ENCODE measurements around the gene CREB3.

DNA sequence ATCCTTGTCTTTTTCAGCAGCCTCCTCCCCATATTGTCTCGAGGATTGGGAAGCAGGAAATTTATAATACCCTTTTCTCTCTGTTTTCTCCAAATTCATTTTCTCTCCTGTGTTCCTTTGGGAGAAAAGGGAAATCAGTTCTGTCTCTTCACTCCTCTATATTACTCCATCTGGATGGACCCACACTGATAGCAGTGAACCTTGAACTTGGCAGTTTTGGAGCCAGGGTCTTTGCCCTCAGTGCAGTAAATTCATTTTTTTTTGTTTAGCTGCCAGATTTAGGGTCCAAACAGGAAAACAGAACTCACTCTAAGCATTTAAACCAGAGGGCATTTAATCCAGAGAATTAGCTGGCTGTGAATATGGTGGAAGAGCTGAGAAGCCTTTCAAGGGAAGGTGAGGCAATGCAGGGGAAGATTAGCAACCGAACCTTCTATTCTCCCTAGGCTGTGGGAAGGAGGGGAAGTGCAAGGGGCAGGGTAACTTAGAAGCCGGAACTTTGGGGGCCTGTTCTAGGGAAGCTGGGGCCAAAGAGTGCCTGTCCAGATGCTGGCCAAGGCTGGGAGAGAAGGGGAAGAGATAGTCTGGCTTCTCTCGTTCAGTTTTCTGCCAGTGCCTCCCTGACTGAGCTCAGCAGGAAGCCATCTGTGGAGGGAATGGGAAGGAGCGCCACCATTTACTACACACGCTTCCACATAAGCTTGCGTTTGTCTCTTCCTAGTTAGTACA lies 42.6 kb downstream of the CREB3 start:
- TF ChIP-seq, protein P1, sequence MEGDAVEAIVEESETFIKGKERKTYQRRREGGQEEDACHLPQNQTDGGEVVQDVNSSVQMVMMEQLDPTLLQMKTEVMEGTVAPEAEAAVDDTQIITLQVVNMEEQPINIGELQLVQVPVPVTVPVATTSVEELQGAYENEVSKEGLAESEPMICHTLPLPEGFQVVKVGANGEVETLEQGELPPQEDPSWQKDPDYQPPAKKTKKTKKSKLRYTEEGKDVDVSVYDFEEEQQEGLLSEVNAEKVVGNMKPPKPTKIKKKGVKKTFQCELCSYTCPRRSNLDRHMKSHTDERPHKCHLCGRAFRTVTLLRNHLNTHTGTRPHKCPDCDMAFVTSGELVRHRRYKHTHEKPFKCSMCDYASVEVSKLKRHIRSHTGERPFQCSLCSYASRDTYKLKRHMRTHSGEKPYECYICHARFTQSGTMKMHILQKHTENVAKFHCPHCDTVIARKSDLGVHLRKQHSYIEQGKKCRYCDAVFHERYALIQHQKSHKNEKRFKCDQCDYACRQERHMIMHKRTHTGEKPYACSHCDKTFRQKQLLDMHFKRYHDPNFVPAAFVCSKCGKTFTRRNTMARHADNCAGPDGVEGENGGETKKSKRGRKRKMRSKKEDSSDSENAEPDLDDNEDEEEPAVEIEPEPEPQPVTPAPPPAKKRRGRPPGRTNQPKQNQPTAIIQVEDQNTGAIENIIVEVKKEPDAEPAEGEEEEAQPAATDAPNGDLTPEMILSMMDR (conservative IDR thresholded peaks at IDR 0.05; ENCODE audit: low read depth in 2 of 2) = no peak
- TF ChIP-seq STAT1 (IDR thresholded peaks at IDR 0.05; ENCODE audit: unreplicated experiment) = no peak
- no peak for TF ChIP-seq EZH2 (IDR thresholded peaks at IDR 0.05; ENCODE audit: low read depth, unreplicated experiment)
- no peak for TF ChIP-seq POLR2AphosphoS5 (IDR thresholded peaks at IDR 0.05; ENCODE audit: low read depth)
- TF ChIP-seq, protein P2, sequence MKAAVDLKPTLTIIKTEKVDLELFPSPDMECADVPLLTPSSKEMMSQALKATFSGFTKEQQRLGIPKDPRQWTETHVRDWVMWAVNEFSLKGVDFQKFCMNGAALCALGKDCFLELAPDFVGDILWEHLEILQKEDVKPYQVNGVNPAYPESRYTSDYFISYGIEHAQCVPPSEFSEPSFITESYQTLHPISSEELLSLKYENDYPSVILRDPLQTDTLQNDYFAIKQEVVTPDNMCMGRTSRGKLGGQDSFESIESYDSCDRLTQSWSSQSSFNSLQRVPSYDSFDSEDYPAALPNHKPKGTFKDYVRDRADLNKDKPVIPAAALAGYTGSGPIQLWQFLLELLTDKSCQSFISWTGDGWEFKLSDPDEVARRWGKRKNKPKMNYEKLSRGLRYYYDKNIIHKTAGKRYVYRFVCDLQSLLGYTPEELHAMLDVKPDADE (IDR thresholded peaks at IDR 0.05) = no peak
- no peak for TF ChIP-seq NANOG (IDR thresholded peaks at IDR 0.05; ENCODE audit: borderline replicate concordance)
- TF ChIP-seq JUNB (IDR thresholded peaks at IDR 0.05; ENCODE audit: unreplicated experiment) = no peak
- TF ChIP-seq, protein P3, sequence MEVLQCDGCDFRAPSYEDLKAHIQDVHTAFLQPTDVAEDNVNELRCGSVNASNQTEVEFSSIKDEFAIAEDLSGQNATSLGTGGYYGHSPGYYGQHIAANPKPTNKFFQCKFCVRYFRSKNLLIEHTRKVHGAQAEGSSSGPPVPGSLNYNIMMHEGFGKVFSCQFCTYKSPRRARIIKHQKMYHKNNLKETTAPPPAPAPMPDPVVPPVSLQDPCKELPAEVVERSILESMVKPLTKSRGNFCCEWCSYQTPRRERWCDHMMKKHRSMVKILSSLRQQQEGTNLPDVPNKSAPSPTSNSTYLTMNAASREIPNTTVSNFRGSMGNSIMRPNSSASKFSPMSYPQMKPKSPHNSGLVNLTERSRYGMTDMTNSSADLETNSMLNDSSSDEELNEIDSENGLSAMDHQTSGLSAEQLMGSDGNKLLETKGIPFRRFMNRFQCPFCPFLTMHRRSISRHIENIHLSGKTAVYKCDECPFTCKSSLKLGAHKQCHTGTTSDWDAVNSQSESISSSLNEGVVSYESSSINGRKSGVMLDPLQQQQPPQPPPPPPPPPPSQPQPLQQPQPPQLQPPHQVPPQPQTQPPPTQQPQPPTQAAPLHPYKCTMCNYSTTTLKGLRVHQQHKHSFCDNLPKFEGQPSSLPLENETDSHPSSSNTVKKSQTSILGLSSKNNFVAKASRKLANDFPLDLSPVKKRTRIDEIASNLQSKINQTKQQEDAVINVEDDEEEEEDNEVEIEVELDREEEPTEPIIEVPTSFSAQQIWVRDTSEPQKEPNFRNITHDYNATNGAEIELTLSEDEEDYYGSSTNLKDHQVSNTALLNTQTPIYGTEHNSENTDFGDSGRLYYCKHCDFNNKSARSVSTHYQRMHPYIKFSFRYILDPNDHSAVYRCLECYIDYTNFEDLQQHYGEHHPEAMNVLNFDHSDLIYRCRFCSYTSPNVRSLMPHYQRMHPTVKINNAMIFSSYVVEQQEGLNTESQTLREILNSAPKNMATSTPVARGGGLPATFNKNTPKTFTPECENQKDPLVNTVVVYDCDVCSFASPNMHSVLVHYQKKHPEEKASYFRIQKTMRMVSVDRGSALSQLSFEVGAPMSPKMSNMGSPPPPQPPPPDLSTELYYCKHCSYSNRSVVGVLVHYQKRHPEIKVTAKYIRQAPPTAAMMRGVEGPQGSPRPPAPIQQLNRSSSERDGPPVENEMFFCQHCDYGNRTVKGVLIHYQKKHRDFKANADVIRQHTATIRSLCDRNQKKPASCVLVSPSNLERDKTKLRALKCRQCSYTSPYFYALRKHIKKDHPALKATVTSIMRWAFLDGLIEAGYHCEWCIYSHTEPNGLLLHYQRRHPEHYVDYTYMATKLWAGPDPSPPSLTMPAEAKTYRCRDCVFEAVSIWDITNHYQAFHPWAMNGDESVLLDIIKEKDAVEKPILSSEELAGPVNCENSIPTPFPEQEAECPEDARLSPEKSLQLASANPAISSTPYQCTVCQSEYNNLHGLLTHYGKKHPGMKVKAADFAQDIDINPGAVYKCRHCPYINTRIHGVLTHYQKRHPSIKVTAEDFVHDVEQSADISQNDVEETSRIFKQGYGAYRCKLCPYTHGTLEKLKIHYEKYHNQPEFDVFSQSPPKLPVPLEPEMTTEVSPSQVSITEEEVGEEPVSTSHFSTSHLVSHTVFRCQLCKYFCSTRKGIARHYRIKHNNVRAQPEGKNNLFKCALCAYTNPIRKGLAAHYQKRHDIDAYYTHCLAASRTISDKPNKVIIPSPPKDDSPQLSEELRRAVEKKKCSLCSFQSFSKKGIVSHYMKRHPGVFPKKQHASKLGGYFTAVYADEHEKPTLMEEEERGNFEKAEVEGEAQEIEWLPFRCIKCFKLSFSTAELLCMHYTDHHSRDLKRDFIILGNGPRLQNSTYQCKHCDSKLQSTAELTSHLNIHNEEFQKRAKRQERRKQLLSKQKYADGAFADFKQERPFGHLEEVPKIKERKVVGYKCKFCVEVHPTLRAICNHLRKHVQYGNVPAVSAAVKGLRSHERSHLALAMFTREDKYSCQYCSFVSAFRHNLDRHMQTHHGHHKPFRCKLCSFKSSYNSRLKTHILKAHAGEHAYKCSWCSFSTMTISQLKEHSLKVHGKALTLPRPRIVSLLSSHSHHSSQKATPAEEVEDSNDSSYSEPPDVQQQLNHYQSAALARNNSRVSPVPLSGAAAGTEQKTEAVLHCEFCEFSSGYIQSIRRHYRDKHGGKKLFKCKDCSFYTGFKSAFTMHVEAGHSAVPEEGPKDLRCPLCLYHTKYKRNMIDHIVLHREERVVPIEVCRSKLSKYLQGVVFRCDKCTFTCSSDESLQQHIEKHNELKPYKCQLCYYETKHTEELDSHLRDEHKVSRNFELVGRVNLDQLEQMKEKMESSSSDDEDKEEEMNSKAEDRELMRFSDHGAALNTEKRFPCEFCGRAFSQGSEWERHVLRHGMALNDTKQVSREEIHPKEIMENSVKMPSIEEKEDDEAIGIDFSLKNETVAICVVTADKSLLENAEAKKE (CRISPR knock-in tag; IDR thresholded peaks at IDR 0.05) = no peak
